HG02571 (cell line): ENCODE measurements around the gene EVI5.
"Not testable (repeated sequence)": the region's sequence is repeated elsewhere in the genome, so short reads cannot be mapped to it uniquely, and the experiment has no call there.

Experiments used
- ATAC-seq: cut with Tn5 transposase; IDR thresholded peaks from one replicate; pipeline ENCODE4 v1.9.1; 2021; ENCODE audit warnings: mild to moderate bottlenecking, moderate library complexity; ENCODE audit not compliant: unreplicated experiment

Gene EVI5

DNA sequence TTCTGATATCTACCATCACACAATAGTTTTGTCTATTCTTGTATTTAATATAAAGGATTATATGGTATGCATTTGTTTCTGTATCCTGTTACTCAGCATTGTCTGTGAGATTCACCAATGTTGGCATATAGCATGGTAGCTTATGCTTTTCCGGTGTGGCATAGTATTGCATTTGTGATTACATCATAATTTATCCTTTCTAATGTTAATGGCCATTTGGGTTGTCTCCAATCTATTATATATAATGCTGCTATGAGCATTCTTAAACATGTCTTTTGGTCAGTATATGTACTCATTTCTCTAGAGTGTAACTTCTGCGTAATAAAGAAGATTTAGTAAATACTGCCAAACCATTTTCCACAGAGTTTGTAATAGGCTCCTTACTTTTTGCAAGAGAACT is 257.2 kb downstream of the EVI5 start:
- ATAC-seq = no peak

DNA sequence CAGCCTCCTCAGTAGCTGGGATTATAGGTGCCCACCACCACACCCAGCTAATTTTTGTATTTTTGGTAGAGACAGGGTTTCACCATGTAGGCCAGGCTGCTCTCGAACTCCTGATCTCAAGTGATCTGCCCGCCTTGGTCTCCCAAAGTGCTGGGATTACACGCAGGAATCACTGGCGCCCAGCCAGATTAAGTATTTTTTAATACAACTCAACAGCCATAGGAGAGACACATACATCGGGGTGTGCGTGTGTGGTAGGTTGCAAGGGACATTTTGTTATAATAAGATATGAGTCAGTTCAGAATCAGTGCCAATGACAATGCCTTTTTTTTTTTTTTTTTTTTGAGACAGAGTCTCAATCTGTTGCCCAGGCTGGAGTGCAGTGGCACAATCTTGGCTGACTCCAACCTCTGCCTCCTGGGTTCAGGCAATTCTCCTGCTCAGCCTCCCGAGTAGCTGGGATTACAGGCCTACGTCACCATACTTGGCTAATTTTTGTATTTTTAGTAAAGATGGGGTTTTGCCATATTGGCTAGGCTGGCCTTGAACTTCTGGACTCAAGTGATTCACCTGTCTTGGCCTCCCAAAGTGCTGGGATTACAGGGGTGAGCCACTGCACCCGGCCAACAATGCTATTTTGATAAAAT is 259.8 kb downstream of the EVI5 start:
- not testable (repeated sequence) for ATAC-seq

DNA sequence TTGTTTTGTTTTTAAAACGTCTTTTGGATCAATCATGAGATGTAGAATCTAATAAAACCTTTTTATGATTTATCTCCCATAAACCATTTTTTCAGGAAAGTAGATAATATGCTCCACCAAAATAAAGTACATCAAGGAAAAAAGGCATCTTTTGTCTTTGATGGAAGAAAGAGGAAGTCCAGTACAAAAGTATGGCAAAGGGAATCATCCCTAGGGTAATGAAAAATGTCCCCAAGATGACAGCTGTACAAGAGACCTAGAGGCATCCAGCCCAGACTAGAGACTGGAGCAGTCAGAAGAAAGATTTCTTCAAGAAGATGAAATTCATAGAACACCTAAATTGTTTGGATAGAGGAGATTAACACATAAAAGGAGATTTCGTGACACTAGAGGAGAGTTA is 265.9 kb downstream of the EVI5 start:
- no peak for ATAC-seq

DNA sequence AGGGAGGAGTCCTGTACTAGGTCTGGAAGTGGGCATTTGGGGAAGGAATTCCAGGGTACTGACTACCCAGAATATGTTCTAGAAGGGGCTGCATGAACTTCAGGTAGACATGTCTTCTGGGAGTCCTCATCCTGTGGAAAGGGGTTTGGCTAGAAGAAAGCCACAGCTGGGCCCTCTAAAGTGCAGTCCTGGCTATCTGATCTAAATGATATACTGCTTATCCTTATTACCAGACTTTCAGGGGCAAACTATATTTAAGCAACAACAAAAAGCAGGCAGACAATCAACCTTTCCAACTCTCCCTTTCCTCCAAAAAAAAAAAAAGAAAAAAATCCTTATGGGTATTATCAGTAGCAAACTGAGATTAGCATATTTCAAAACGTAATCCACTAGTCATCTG is 268.3 kb downstream of the EVI5 start:
- ATAC-seq = no peak

DNA sequence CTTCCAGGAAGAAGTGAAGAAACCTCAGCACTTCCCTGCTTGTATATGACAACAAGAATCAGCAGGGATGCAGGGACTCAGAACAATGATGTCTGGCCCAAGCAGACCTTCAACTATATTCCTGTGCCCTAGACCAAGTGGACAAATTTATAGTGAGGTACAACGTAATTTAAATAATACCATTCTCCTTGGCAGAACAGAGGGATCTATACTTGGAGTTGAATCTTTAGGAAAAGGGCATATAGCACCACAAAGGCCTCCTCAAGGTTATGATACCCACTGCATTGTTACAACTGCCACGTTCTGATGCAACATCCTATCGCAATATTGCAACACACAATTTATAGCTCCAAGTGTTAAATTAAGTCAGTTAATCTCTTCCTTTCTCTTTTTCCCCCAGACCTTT is 269.1 kb downstream of the EVI5 start:
- no peak for ATAC-seq

DNA sequence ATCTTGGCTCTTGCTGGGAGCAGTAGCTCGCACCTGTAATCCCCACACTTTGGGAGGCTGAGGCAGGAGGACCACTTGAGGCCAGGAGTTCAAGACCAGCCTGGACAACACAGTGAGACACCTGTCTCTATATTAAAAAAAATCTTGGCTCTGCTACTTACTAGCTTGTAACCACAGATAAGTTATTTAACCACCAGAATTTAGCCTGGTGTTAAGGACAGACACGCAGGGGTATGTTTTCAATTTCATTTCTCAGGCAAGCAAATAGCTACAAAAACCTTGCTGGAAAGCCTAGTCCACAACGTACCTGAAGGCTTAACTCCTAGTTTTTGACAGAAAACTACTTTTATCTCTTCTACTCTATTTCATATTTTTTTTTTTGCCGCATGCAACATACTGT is 273.4 kb downstream of the EVI5 start:
- no peak for ATAC-seq

DNA sequence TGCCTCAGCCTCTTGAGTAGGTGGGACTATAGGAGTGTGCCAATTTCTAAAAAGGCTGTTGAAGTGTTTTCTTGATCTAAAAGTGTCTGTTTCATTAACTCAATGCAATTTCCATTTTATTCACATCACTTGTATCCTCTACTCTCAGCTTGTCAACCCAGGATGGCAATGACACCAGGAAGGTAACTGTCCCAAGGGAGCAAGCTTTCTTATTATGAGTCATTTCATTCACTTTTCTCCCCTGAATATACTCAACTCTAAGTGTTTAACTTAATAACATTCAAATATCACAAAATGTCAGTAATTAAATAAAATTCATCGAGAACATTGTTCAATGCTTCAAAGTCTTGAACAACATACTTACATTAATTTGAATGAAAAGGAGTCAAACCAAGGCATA is 275.3 kb downstream of the EVI5 start:
- ATAC-seq = no peak

DNA sequence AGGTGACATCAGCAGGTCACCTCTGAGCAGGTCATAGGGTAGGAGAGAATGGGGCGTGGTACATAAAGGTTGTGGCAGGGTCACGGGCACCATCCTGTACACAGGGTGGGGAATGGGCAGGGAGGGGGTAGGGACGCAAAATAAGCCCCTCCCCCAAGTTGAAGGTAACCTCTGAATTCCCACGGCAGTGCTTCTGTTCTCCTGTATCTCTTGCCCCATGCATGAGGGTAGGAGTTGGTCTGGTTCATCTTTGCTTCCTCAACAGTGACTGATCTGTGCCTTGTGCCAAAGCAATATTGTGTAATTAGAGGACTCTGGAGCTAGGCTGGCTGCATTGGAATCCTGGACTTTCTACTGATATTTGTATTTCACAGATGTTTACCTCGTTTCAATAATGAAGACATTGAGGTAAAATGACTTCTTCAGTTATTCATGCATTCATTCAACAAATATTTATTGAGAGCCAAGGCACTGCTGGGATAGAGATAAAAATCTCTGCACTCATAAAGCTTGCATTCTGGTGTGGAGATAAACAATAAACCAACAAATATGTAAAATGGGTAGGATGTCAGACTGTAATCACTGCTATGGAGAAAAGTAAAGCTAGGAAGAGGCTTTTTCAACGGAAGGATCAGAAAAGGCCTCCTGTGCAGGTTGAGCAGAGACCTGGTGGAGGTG is 279.8 kb downstream of the EVI5 start:
- no peak for ATAC-seq

DNA sequence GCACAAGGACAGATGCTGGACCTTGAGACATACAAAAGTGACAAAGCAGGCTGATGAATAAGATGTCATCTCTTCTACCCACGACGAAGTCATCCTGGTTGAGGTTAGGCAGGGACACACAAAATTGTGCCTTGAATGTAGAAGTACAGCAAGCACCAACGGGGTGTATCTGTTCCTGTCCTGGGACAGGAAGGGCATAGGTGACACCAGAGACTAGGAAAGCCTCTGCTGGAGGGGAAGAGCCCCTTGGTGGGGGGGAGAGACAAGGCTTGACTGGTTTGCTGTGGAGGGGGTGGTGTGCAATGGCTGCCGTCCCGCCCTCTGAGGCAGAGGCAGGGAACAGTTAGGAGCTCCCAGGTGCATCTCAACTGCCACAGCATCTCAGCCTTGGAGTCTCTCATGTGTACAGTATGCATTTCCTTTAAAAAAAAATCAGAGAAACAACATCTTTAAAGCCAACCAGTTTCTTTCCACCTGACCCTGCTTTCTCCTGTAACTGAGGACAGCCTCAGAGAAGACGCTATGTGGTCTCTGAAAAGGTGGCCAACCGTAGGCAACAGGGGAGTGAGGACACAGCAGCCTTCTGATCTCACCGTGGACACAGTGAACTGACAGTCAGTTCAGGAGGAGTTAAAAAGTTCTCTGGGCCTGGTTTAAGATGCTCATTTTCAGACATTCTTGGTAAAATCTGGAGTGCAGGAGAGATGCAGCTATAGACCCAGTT is 280.5 kb downstream of the EVI5 start:
- ATAC-seq = no peak

DNA sequence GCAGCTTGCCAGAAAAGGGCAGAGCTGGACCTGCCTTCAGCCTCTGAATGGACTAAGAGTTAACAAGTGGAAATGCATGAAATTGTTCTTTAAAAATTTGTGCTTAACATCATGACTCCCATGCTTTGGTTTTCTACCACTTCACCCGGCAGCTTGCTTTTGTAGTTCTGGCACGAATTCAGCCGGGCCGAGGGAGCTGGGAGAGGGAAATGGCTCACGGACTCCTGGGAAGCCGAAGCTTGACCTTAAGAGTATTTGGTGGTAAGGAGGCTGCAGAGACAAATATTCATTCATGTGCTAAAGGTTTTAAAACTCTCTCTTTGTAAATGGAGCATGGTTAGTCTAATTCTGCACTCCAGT is 281.0 kb downstream of the EVI5 start:
- ATAC-seq = no peak

DNA sequence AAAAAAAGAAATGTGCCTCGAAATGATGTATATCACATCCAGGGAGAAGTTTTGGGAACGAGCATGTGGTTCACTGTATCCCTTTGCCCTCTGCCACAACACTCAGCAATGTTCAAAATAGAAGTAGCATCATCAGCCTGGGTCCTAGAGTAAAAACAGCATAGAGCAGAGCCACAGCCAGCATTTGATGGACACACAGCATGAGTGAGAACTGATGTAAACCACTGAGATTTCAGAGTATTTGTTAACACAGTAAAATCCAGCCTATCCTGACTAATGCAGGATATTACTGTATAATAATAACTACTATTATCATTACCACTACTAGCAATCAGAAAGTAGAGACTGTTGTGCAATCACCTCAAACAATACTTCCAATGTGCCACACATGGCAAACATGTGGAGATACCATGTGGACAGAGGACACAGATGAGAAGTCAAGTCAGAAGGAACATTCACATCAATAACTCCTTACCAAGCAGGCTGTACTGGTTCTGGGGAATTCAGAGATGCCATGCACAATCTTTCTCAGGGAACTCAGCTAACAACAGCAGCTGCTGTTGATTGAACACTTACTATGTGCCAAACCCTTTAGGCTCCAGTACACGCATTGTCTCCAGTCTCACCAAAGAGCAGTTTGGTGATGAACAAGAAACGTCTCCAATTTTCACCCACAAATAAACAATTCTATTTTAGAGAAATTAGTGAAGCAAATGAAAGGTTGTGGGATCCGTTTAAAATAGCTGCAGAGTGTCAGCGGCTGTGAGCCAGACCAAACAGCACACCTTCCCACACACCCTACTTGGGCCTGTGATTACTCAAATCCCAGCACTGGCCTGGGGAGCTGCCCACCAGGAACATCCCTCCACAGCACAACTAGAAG is 281.6 kb downstream of the EVI5 start:
- ATAC-seq = no peak

DNA sequence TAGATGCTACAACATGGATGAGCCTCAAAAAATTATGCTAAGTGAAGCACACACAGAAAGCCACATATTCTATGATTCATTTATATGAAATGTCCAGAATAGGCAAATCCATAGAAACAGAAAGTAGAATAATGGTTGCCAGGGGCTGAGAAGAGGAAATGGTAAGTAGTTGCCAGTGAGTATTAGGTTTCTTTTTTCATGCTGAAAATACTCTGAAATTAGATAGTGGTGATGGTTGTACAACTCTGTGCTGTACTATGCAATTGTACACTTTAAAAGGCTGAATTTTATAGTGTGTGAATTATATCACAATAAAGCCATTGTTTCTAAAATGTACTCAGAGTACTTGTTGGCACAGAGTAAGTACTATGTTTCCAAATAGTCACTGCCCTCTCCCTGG is 282.7 kb downstream of the EVI5 start:
- ATAC-seq = peak; percentile 52

DNA sequence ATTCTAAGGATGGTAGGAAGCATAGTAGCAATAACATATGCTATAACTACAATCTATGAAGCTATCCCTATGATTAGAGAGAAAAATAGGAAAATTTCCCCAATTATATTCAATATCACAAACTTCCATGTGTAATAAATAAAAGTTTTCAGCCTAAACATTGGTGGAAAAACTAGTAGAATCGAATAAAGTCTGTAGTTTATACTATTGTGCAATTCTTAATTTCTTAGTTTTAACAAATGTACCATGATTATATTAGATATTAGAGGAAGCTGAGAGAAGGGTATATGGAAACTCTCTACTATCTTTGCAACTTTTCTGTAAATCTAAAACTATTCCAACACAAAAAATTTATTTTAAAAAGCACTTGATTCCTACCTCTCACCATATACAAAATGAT is 284.4 kb downstream of the EVI5 start:
- ATAC-seq = no peak

DNA sequence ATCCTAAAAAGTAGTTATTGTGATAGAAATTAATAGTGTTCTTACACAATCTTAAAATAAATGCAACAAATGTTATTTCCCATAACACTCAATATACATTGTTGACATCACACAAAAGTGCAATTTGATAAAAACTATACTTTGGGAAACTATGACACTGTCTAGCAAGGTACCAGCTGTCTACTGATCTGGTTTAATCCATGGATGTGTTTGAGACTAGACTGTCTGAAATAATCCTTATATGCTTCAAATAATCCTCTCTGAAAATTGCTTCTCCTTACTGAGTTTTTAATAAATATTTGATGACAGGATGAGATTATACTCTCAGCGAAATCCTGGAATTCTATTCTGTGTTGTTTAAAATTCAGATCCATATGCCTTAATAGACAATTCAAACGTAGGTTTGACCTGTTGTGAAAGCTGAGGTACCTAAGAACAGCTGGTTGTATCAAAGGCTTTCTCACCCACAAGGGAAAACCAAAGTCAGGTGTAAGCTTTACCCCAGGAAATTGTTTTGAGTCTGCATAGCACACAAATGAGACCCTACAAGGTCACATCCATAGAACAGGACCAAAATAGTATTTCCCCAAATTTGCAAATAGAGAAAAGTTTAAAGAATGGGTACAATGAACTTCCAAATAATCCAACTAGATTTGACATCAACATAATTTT is 289.4 kb downstream of the EVI5 start:
- ATAC-seq = no peak

DNA sequence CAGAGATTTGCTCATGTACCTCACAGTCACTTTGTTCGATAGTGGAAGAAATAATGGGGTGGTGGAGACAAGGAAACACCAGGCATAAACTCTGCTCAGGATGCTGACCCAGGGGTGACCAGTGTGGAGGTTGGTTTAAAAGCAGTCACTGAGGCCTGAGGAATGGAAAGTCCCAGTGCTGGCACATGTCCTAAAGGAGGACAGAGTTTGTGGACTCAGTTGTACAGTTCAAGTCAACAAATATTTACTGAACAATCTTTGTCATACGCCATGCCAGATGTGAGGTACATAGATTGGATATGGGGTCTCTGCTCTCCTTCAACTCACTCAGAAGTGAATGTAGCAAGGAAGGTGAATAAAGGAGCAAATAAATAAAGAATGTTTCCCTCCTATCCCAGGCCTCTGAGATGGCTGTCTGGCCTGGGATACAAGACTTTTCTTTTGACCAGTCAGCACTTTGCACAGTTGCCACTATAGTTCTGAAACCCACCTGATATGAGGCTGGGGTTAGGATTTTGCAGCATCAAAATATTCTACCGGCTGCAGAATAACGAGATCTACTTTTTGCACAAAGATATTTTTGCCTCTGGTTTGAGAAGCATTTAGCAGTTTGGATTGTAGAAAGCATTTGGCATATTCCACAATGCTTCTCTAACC is 290.3 kb downstream of the EVI5 start:
- no peak for ATAC-seq

DNA sequence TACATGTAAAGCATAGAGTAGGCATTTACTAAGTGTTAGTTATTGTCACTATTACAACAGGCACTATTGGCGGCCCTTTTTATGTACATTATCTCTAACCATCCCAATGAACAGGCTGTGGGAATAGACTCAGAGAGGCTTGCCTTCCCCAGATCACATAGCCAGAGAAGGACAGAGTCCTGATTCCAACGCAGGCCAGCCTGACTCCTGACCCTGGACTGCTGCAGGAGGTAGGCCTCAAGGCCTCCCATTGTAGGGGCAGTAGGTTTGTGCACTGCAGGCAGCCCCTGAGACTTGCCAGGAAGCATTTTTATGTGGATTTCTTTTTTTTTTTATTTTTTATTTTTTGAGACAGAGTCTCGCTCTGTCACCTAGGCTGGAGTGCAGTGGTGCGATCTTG is 291.8 kb downstream of the EVI5 start:
- no peak for ATAC-seq

DNA sequence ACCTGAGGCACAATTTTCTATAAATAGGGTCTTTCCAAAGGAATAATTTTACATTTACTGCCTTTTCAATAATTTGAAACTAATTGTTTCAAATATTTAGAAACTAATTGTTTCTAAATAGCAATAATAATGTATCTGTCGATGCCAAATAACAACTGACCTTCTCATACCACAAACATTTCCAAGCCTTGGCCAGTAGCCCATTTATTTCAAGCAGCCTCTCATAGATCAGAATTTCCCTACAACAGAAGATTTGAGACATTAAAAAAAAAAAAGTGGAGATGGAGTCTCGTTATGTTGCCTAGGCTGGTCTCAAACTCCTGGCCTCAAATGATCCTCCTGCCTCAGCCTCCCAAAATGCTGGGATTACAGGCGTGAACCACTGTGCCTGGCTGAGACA is 296.1 kb downstream of the EVI5 start:
- ATAC-seq = no peak

DNA sequence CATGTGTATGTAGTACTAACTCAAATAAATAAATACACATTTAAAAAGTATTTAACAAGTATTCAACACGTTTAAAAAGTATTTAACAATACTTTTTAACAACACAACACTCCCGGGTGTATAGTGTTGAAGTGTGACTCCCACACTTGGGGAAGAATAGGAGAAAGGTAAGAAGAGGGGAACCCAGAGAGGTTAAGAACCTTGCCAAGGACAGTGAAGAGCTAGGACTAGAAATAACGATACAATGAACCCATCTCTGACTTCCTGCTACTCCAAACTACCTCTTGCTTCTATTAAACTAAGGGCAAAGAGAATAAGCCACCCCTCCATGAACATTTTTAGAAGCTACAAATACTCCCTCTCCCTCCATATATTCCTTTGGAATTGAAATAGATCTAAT is 296.5 kb downstream of the EVI5 start:
- ATAC-seq = no peak

DNA sequence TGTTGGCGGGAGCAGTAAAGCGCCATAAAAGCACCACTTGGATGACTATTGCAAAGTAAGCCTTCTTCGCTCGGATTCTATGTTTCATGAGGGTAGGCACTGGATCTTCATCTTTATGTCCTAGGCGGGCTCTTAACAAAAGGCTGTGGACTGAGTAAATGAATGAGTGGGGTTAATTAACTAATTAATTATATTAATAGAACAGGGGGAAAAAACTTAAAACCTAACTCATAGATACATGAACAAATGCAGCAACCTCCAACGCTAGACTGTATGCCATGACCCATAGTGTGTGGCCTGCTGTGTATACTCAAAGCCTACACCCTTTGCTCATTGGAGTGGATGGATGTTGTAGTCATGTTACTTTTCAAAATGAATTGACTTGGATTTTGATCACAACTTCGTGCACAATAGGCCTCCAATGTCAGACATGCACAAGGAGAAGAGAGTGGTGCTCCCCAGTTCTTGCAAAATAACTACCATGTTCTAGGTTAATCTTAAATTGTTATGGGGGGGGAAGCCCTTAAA is 297.8 kb downstream of the EVI5 start:
- ATAC-seq = no peak
